Stimulated activated CD8-positive, alpha-beta memory T cell treated with anti-CD3 and anti-CD28 coated beads, Interleukin-15, amount 100 ng/mL, for 1 hour (primary cell): ENCODE results near the gene CEP95.

ENCODE experiments used
- DNase-seq: peaks from one replicate; pipeline ENCODE4 v3.0.0-alpha.2; 2020; ENCODE audit warnings: low read depth

Gene CEP95

GRCh38 chr17:64496786-64497564 is 9.8 kb upstream of the CEP95 start, which contains the start of gene POLG2:
Gene POLG2, minus strand, starts transcription at chr17:64497054. Its CDS starts 86 bp downstream, at chr17:64496968.
- peak; percentile 87 for DNase-seq

GRCh38 chr17:64497565-64498035 is 9.2 kb upstream of the CEP95 start:
- no peak for DNase-seq

- no peak for DNase-seq
These were observed 8.2 kb upstream of the CEP95 start for GRCh38 chr17:64498308-64499203.

- no peak for DNase-seq
These were observed 6.8 kb upstream of the CEP95 start for GRCh38 chr17:64499805-64500486.

- DNase-seq, result no peak
These were observed 6.3 kb upstream of the CEP95 start for GRCh38 chr17:64500487-64500859.

GRCh38 chr17:64500862-64501765 is 5.7 kb upstream of the CEP95 start:
- DNase-seq, result no peak

- no peak for DNase-seq
These were observed 4.8 kb upstream of the CEP95 start for GRCh38 chr17:64502021-64502420.

GRCh38 chr17:64502809-64503208 is 4.0 kb upstream of the CEP95 start:
- no peak for DNase-seq

- DNase-seq, result no peak
These were observed 3.4 kb upstream of the CEP95 start for GRCh38 chr17:64503341-64503740.

GRCh38 chr17:64503821-64504768 is 2.7 kb upstream of the CEP95 start:
- DNase-seq, result no peak

- DNase-seq, result no peak
These were observed 1.9 kb upstream of the CEP95 start for GRCh38 chr17:64504769-64505339.

GRCh38 chr17:64505340-64506200 is 1.2 kb upstream of the CEP95 start:
- DNase-seq, result peak; percentile 67

- peak; percentile 95 for DNase-seq
These were observed 589 bp upstream of the CEP95 start, which contains the start of gene DDX5 for GRCh38 chr17:64506201-64506575. Gene DDX5, minus strand, starts transcription at chr17:64506289. Its CDS starts 170 bp downstream, at chr17:64506119.

GRCh38 chr17:64507413-64507782 is 621 bp downstream of the CEP95 start:
- DNase-seq, result no peak

- DNase-seq, result no peak
These were observed 1.9 kb downstream of the CEP95 start for GRCh38 chr17:64508683-64509082.

- DNase-seq, result no peak
These were observed 2.4 kb downstream of the CEP95 start for GRCh38 chr17:64509179-64509578.

GRCh38 chr17:64515419-64515818 is 8.6 kb downstream of the CEP95 start:
- DNase-seq, result no peak

- DNase-seq, result no peak
These were observed 9.1 kb downstream of the CEP95 start for GRCh38 chr17:64515829-64516228.

GRCh38 chr17:64519601-64520000 is 12.8 kb downstream of the CEP95 start:
- DNase-seq, result no peak
